HL-60/S4 treated with retinoic acid at 250 ng/mL for 4 days and 3 days (cell line): ENCODE data around the gene KERA.

Source experiments
- in situ Hi-C: fragments of 300-500 bp; cut with MboI; formaldehyde crosslinking; loops from 2 replicates; pipeline ENCODE4 v1.7.0; 2022; ENCODE audit warnings: low sequenced_read_pairs

KERA gene

DNA sequence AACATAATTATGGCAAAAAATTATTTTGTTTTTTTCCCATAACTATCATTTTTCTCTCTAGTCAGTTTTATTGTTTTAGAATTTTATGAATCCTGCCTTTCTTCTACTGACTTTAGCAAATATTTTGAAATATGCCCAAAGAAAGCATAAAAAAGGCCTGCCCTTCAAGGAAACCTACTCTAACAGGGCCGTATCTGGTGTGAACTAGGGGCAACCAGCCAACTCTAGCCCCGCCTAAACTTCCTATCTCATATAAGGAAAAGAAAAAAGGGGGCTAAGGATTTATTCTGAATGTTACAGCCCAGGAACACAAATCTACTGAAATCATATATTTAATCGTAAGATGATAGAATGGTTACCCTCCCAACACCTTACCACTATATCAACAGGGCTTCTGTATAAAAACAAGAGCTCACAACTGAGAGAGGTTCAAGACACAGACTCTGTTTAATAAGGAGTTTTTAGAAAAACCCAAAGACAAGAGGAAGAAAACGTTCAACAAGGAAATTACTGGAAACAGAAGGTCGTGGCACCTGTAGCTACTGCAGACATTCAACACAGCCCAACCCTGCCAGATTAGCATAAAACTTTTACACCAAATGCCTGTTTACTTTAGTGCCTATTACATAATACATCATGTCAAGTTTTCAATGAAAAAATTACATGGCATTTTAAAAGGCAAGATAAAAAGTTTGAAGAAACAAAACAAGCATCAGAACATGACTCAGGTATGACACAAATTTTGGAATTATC is 40.1 kb downstream of the KERA start:
- in situ Hi-C loops: no loop called here

DNA sequence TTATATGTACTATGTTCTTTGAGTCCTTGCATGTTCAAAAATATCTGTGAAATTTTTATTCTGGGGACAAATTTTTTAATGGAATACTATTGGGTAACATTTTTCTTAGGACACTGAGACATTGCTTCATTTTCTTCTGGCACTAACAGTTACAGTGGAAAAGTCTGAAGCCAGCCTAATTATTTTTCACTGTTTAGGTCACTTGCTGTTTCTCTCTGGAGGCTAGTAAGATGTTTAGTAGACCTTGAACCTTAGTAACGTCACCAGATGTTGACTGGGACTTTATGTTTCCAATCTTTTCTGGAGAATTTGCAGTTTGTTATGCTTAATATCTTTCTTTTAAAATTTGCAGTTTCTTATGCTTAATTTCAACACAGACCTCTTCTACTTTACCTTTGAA is 40.8 kb downstream of the KERA start:
- in situ Hi-C loops: no loop called here

DNA sequence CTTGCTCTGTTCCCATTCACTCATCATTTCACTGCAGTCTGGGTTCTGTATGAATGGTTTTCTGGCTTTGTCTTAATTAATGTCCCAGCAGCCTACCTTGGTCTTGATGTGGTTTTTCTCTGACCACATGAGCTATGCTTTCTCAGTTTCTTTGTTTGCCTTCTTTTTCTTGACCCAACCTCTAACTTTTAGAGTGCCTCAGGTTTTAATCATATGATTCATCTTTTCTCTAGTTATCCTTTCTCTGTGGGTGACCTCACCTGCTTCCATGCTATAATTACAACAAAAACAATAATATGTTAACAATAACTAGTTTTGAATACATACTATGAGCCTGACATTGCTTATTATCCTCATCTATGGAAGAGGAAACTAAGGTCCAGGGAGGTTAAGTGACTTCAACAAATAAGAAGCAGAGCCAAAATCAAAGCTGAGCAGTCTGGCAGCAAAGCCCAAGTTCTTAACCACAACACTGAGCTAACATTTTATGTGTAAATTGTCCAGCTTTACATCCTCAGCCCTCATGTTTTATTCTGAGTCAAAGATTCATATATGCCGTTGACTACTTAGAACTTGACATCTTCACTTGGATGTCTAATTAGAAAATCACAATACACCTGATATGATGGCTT is 48.4 kb downstream of the KERA start:
- in situ Hi-C loops: no loop called here

DNA sequence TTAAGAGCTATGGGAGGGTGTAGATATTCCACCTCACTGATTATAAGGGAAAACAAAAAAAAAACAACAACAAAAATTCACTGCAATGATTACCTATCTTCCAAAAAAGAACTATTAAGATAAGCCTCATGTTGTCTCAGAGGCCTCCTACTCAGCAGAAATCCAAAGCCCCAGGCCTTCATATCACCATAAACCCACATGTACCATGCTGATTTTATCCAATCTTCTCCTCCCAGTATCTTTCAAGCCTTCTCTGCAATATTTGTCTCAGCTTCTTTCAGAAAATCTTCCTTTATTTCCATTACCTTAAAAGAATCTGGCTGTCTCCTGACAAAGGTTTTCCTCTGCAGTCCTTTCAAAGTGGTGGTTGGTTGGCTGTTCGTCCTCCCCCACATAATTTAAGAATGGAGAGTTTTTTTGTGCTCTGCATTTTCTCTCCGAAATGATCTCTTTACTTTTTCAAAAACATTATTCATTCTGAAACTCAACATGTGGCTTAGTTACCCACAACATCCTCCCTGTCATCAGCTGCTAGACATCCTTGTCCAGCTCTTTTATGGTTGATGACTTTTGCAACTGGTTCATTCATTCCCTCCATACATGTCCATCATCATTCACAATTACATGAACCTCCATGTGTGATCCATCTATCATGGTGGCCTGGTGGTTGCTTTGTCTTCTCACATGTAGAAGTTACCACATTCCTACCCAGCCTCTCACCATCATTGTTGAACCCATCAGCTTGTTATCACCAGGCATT is 50.1 kb downstream of the KERA start:
- in situ Hi-C loops: no loop called here

DNA sequence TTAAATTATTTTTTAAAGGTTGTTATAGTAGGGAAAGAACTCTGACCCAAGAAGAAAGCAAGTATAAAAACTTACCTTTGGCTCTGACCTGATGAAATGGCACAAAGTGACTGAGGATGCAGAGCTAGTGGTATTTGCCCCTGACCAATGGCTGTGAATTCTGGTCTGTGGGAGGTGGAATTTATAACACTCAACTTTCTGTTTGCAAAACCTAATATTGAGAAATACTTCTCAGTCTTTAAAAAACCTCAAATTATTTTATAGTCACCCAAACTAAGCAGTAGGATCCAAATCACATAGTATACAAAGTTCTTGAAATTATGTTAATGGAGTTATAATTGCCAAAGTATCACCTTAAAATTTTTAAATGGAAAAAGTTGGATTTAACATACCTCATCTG is 53.0 kb downstream of the KERA start, which contains the start of gene EPYC:
TSS of gene EPYC (minus strand) at position 101 of the 400 bp plus-strand sequence. CDS start 2,407 bp downstream, outside the sequence.
- in situ Hi-C loops: no loop called here

DNA sequence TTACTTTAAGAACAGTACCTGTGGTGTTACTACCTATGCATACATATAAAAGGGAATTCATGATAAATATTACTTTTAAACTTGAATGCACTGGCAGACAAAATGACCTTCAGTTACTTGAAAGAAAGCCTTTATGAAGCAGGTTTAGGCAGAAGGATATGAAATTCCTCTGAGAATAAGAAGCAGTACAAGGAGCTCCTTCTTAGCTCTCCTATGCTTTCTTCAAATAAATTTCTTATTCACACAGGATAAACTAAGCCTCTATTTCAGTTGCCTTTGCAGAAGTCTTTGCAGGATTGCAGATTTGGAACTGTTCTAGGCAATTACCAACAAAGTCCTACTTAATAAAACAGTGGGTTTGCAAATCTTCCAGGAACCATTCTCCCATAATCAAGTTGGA is 54.1 kb downstream of the KERA start:
- in situ Hi-C loops: no loop called here

DNA sequence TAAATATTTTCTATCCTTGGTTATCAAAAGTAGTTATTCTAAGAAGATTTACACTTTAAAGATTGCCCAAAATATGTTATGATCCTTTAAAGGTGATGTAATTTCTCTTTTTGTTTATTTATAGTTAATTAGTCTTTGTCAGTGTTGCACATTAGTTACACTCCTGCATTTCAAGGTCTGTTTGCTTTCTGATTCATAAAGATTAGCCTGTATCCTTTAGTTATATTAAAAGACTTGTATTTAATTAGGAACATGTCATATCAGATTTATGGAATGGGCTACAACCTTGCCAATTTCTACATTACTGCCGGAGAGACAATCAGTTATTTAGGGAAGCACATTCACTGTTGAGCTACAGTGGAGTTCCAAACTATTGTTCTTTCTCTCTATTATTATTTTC is 56.5 kb downstream of the KERA start:
- in situ Hi-C loops: no loop called here
